SU-DHL-6 (cell line): ENCODE results near the gene MBD4.

Source experiments
- H2AFZ ChIP-seq: fragments of 200-600 bp; sonication (generic); 2 replicates; pipeline ENCODE4 v1.6.1; 2014; ENCODE audit warnings: low read depth, mild to moderate bottlenecking, moderate library complexity, mixed read lengths, antibody characterized with exemption, low read length; ENCODE audit not compliant: severe bottlenecking
- H3F3A ChIP-seq: fragments of 200-600 bp; shearing (Covaris generic); 2 replicates; pipeline ENCODE4 v1.6.0; 2016; ENCODE audit warnings: antibody characterized with exemption, mild to moderate bottlenecking; ENCODE audit not compliant: insufficient read depth
- H3K27ac ChIP-seq: fragments of 200-600 bp; sonication (generic); 2 replicates; pipeline ENCODE4 v1.5.1; 2016; ENCODE audit warnings: low read depth, mild to moderate bottlenecking, low read length, moderate library complexity, mixed read lengths
- H3K27me3 ChIP-seq: fragments of 200-600 bp; sonication (generic), shearing (Covaris generic); 2 replicates; pipeline ENCODE4 v1.6.0; 2014; ENCODE audit warnings: mild to moderate bottlenecking, low read length
- H3K36me3 ChIP-seq: fragments of 200-600 bp; sonication (generic); 2 replicates; pipeline ENCODE4 v1.6.1; 2014; ENCODE audit warnings: mild to moderate bottlenecking, low read length, mixed read lengths
- H3K4me2 ChIP-seq: fragments of 300-600, 200-600 bp; shearing (Covaris generic), sonication (generic); 2 replicates; pipeline ENCODE4 v1.6.0; 2014; ENCODE audit warnings: low read length, low read depth, mild to moderate bottlenecking; ENCODE audit not compliant: poor library complexity, severe bottlenecking
- H3K4me3 ChIP-seq: fragments of 200-600 bp; sonication (generic); 2 replicates; pipeline ENCODE4 v1.5.1; 2014; ENCODE audit warnings: antibody characterized with exemption, low read length, mild to moderate bottlenecking, mixed read lengths; ENCODE audit not compliant: insufficient read depth, poor library complexity, severe bottlenecking
- H3K79me2 ChIP-seq: fragments of 200-600 bp; sonication (generic); 2 replicates; pipeline ENCODE4 v1.6.1; 2014; ENCODE audit warnings: mild to moderate bottlenecking, low read length, moderate library complexity; ENCODE audit not compliant: insufficient read depth
- H3K9ac ChIP-seq: fragments of 200-600 bp; sonication (generic); 2 replicates; pipeline ENCODE4 v1.7.0; 2014; ENCODE audit warnings: mild to moderate bottlenecking, low read length
- H3K9me2 ChIP-seq: fragments of 200-600 bp; sonication (generic); replicated peaks from 2 replicates; pipeline ENCODE4 v1.6.1; 2014; ENCODE audit warnings: low read length; ENCODE audit not compliant: insufficient read depth
- H3K9me3 ChIP-seq: fragments of 200-600 bp; sonication (generic); 2 replicates; pipeline ENCODE4 v1.6.1; 2014; ENCODE audit warnings: low read length, mixed read lengths; ENCODE audit not compliant: insufficient read depth
- H4K20me1 ChIP-seq: fragments of 200-600 bp; sonication (generic); 2 replicates; pipeline ENCODE4 v1.6.1; 2014; ENCODE audit warnings: low read depth, mild to moderate bottlenecking, antibody characterized with exemption, low read length, moderate library complexity, mixed read lengths
- CTCF ChIP-seq: fragments of 200-600 bp; sonication (generic); IDR thresholded peaks from one replicate; pipeline ENCODE4 v1.5.1; 2017; ENCODE audit warnings: antibody characterized with exemption, mild to moderate bottlenecking, low read length, moderate library complexity; ENCODE audit not compliant: insufficient read depth, poor library complexity, severe bottlenecking
- EZH2phosphoT487 ChIP-seq: fragments of 200-600 bp; sonication (generic), shearing (Covaris generic); conservative IDR thresholded peaks from 2 replicates; pipeline ENCODE4 v1.6.1; 2018; ENCODE audit warnings: mild to moderate bottlenecking, antibody characterized with exemption, low read length, moderate library complexity, mixed read lengths

Gene MBD4

GRCh38 chr3:129445471-129445870, 5.7 kb upstream of the MBD4 start:
- Histone ChIP-seq H3F3A (no peaks in the 10 kb centered on the region), H3K4me2 (no peak overlapping the region), H3K79me2 (no peaks in the 10 kb centered on the region), H3K27ac (no peak overlapping the region), H4K20me1 (no peaks in the 10 kb centered on the region), H2AFZ (no peak overlapping the region), H3K36me3 (no peaks in the 10 kb centered on the region), H3K9me3 (no peaks in the 10 kb centered on the region), H3K4me3 (no peak overlapping the region), H3K9me2 (no peaks in the 10 kb centered on the region), H3K9ac (no peak overlapping the region), H3K27me3 (no peaks in the 10 kb centered on the region)
- no peak for TF ChIP-seq CTCF

GRCh38 chr3:129442947-129443346, 3.2 kb upstream of the MBD4 start:
- Histone ChIP-seq H3K4me2 (no peak overlapping the region), H3K9me3 (no peaks in the 10 kb centered on the region), H2AFZ (no peak overlapping the region), H3K9ac (no peak overlapping the region), H4K20me1 (no peaks in the 10 kb centered on the region), H3K79me2 (peaks cover 17% of the 10 kb centered on the region), H3K4me3 (no peak overlapping the region), H3K27me3 (no peaks in the 10 kb centered on the region), H3K27ac (no peak overlapping the region), H3K36me3 (0 out of 2 replicates have a peak, but pooled peaks cover 1% of the 10 kb centered on the region), H3K9me2 (no peaks in the 10 kb centered on the region), H3F3A (no peaks in the 10 kb centered on the region)
- TF ChIP-seq CTCF (no peak), EZH2phosphoT487 (no peak)

- H3K27me3 ChIP-seq: no peaks in the 10 kb centered on the region
- no peak overlapping the region for H3K27ac ChIP-seq
Measured at GRCh38 chr3:129442486-129442885, 2.7 kb upstream of the MBD4 start.

More at GRCh38 chr3:129442486-129442885, 2.7 kb upstream of the MBD4 start:
- no peak for TF ChIP-seq CTCF
- TF ChIP-seq EZH2phosphoT487: no peak
- H3K9me2 ChIP-seq: no peaks in the 10 kb centered on the region
- H3K4me2 ChIP-seq: no peak overlapping the region
- H3K4me3 ChIP-seq: no peak overlapping the region
- H3K9me3 ChIP-seq: no peaks in the 10 kb centered on the region
- no peaks in the 10 kb centered on the region for H3F3A ChIP-seq
- H3K36me3 ChIP-seq: peaks cover 3% of the 10 kb centered on the region; the same call in 1 of the 2 replicates
- H4K20me1 ChIP-seq: no peaks in the 10 kb centered on the region
- H2AFZ ChIP-seq: no peak overlapping the region
- H3K79me2 ChIP-seq: peaks cover 22% of the 10 kb centered on the region
- H3K9ac ChIP-seq: no peak overlapping the region
